ENCODE measurements around the gene MT1E.
A peak's percentile ranks its signal among the peaks of the same experiment; 100 is the strongest.
"Not testable (repeated sequence)": the region's sequence is repeated elsewhere in the genome, so short reads cannot be mapped to it uniquely, and the experiment has no call there.

Gene MT1E

DNA sequence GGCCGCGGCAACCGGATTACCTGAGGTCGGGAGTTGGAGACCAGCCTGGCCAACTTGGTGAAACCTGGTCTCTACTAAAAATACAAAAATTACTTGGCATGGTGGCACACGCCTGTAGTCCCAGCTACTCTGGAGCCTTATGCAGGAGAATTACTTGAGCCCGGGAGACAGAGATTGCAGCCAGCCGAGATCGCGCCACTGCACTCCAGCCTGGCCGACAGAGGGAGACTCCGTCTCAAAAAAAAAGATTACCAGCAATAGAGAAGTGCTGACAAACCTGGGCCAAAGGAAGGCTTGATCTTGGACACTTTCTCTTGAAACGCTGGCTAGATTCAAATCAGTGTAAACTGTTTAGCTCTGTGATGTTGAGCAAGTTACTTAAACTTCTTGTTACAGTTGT is 48.3 kb downstream of the MT1E start:
- Histone ChIP-seq H4K91ac (ENCODE audit: low read length) (no peak overlapping the region), H3K9me3 (ENCODE audit: control insufficient read depth, low read length) (no peaks in the 10 kb centered on the region), H3K4me2 (ENCODE audit: low read length, poor library complexity, severe bottlenecking) (no peak overlapping the region), H4K8ac (ENCODE audit: low read length) (no peak overlapping the region), H3K27ac (ENCODE audit: low read length, poor library complexity, severe bottlenecking) (no peak overlapping the region), H3K36me3 (ENCODE audit: control insufficient read depth in 1 of 2, insufficient read depth in 2 of 2, low read depth in 1 of 2, low read length in 2 of 2) (no peaks in the 10 kb centered on the region), H3K4me1 (ENCODE audit: control insufficient read depth, insufficient read depth, low read depth, low read length) (peaks cover 13% of the 10 kb centered on the region), H2AFZ (ENCODE audit: low read depth, low read length) (no peak overlapping the region), H2BK5ac (ENCODE audit: low read depth, low read length, poor library complexity, severe bottlenecking) (no peak overlapping the region), H2BK12ac (ENCODE audit: low read length in 2 of 2) (no peak overlapping the region), H3K14ac (ENCODE audit: low read length in 2 of 2) (no peak overlapping the region), H2BK15ac (ENCODE audit: low read depth, poor library complexity, severe bottlenecking) (no peak overlapping the region), H3K18ac (ENCODE audit: low read depth in 1 of 2, low read length in 2 of 2) (no peak overlapping the region), H3K27me3 (ENCODE audit: control insufficient read depth in 1 of 2, insufficient read depth in 1 of 2, low read length in 2 of 2) (peaks cover 32 to 64% of the 10 kb centered on the region in 2 experiments), H3K23ac (ENCODE audit: low read length in 2 of 2) (no peak overlapping the region), H3K79me1 (replicated peaks; ENCODE audit: low read length, poor library complexity, severe bottlenecking) (no peaks in the 10 kb centered on the region), H2BK120ac (ENCODE audit: low read depth, low read length) (no peak overlapping the region), H2AK5ac (ENCODE audit: low read length, severe bottlenecking) (no peak overlapping the region), H3K4ac (ENCODE audit: low read depth in 1 of 2, low read length in 2 of 2) (no peak overlapping the region), H3K9ac (ENCODE audit: low read length) (no peak overlapping the region), H3K4me3 (ENCODE audit: insufficient read depth in 1 of 2, low read depth in 1 of 2, low read length in 2 of 2) (no peak overlapping the region)
- WGBS, result 30% methylated on average over 12 of the region's 12 CpGs
- peak; percentile 43 for DNase-seq

DNA sequence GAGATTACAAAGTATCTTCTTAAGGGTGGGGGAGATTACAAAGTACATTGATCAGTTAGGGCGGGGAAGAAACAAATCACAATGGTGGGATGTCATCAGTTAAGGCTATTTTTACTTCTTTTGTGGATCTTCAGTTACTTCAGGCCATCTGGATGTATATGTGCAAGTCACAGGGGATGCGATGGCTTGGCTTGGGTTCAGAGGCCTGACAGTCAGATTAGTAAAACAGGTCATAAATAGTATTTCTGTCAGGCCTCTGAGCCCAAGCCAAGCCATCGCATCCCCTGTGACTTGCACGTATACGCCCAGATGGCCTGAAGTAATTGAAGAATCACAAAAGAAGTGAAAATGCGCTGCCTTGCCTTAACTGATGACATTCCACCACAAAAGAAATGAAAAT is 49.0 kb downstream of the MT1E start:
- H3K14ac ChIP-seq (ENCODE audit: low read length in 2 of 2); H3K36me3 ChIP-seq (ENCODE audit: control insufficient read depth in 1 of 2, insufficient read depth in 2 of 2, low read depth in 1 of 2, low read length in 2 of 2); H3K4me2 ChIP-seq (ENCODE audit: low read length, poor library complexity, severe bottlenecking); H2BK12ac ChIP-seq (ENCODE audit: low read length in 2 of 2); H3K79me1 ChIP-seq (replicated peaks; ENCODE audit: low read length, poor library complexity, severe bottlenecking); H2BK15ac ChIP-seq (ENCODE audit: low read depth, poor library complexity, severe bottlenecking); H4K8ac ChIP-seq (ENCODE audit: low read length); H3K4ac ChIP-seq (ENCODE audit: low read depth in 1 of 2, low read length in 2 of 2); H3K4me3 ChIP-seq (ENCODE audit: insufficient read depth in 1 of 2, low read depth in 1 of 2, low read length in 2 of 2); H3K9ac ChIP-seq (ENCODE audit: low read length); H2AK5ac ChIP-seq (ENCODE audit: low read length, severe bottlenecking); DNase-seq; H3K23ac ChIP-seq (ENCODE audit: low read length in 2 of 2); H2BK120ac ChIP-seq (ENCODE audit: low read depth, low read length); H2AFZ ChIP-seq (ENCODE audit: low read depth, low read length); H2BK5ac ChIP-seq (ENCODE audit: low read depth, low read length, poor library complexity, severe bottlenecking); H4K91ac ChIP-seq (ENCODE audit: low read length); H3K9me3 ChIP-seq (ENCODE audit: control insufficient read depth, low read length); H3K4me1 ChIP-seq (ENCODE audit: control insufficient read depth, insufficient read depth, low read depth, low read length); H3K27ac ChIP-seq (ENCODE audit: low read length, poor library complexity, severe bottlenecking); H3K18ac ChIP-seq (ENCODE audit: low read depth in 1 of 2, low read length in 2 of 2): not testable (repeated sequence)
- WGBS, result 59% methylated on average over 6 of the region's 6 CpGs
- peaks cover 26 to 57% of the 10 kb centered on the region in 2 experiments for H3K27me3 ChIP-seq (ENCODE audit: control insufficient read depth in 1 of 2, insufficient read depth in 1 of 2, low read length in 2 of 2)

DNA sequence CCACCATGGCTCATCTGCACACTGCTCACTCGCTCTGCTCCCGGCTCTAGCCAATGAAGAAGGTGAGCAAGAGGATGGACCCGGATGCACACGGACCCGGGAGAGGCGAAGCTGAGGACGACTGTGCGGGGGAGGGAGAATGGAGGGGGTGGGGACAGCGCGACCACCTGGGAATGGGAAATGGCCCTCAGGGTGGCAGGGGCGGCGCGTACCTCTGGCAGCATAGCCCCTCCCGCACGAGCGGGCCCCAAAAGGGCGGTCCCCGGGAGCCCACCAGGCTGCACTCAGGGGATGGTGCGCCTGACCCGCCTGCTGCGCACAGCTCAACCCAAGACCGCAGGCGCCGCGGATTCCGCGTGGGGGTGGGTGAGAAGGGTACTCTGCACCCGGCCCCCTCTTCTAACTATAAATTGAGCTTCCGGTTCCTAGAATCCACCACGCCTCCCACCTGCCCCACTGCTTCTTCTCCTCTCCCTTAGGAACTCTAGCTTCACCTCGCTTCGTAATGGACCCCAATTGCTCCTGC is 50.2 kb downstream of the MT1E start:
- Histone ChIP-seq H3K9ac (ENCODE audit: low read length) (no peak overlapping the region), H2AK5ac (ENCODE audit: low read length, severe bottlenecking) (no peak overlapping the region), H3K18ac (ENCODE audit: low read depth in 1 of 2, low read length in 2 of 2) (no peak overlapping the region), H3K4me2 (ENCODE audit: low read length, poor library complexity, severe bottlenecking) (peak overlapping the region; percentile 24), H4K8ac (ENCODE audit: low read length) (no peak overlapping the region), H2BK15ac (ENCODE audit: low read depth, poor library complexity, severe bottlenecking) (no peak overlapping the region), H3K27ac (ENCODE audit: low read length, poor library complexity, severe bottlenecking) (no peak overlapping the region), H3K4me1 (ENCODE audit: control insufficient read depth, insufficient read depth, low read depth, low read length) (peaks cover 7% of the 10 kb centered on the region), H3K27me3 (ENCODE audit: control insufficient read depth in 1 of 2, insufficient read depth in 1 of 2, low read length in 2 of 2) (peaks cover 14 to 46% of the 10 kb centered on the region in 2 experiments), H3K36me3 (ENCODE audit: control insufficient read depth in 1 of 2, insufficient read depth in 2 of 2, low read depth in 1 of 2, low read length in 2 of 2) (no peaks in the 10 kb centered on the region), H3K79me1 (replicated peaks; ENCODE audit: low read length, poor library complexity, severe bottlenecking) (no peaks in the 10 kb centered on the region), H2BK5ac (ENCODE audit: low read depth, low read length, poor library complexity, severe bottlenecking) (no peak overlapping the region), H2AFZ (ENCODE audit: low read depth, low read length) (no peak overlapping the region), H2BK120ac (ENCODE audit: low read depth, low read length) (no peak overlapping the region), H3K4ac (ENCODE audit: low read depth in 1 of 2, low read length in 2 of 2) (no peak overlapping the region), H2BK12ac (ENCODE audit: low read length in 2 of 2) (no peak overlapping the region), H3K14ac (ENCODE audit: low read length in 2 of 2) (no peak overlapping the region), H3K9me3 (ENCODE audit: control insufficient read depth, low read length) (no peaks in the 10 kb centered on the region), H3K23ac (ENCODE audit: low read length in 2 of 2) (no peak overlapping the region), H3K4me3 (ENCODE audit: insufficient read depth in 1 of 2, low read depth in 1 of 2, low read length in 2 of 2) (peak overlapping the region in 1 of 2 experiments; percentile 24), H4K91ac (ENCODE audit: low read length) (no peak overlapping the region)
- no peak for DNase-seq
- under 1% methylated on average over 26 of the region's 32 CpGs for WGBS

All from mesenchymal stem cell (in vitro differentiated cells and primary cell).